ENCODE measurements around the gene WNT11.

The WNT11 gene

GRCh38 chr11:76160856-76161255 lies 45.4 kb downstream of the WNT11 start:
- no peak overlapping the region for H3K4me3 ChIP-seq (ENCODE audit: low read depth, low read length)
- TF ChIP-seq, protein P1, sequence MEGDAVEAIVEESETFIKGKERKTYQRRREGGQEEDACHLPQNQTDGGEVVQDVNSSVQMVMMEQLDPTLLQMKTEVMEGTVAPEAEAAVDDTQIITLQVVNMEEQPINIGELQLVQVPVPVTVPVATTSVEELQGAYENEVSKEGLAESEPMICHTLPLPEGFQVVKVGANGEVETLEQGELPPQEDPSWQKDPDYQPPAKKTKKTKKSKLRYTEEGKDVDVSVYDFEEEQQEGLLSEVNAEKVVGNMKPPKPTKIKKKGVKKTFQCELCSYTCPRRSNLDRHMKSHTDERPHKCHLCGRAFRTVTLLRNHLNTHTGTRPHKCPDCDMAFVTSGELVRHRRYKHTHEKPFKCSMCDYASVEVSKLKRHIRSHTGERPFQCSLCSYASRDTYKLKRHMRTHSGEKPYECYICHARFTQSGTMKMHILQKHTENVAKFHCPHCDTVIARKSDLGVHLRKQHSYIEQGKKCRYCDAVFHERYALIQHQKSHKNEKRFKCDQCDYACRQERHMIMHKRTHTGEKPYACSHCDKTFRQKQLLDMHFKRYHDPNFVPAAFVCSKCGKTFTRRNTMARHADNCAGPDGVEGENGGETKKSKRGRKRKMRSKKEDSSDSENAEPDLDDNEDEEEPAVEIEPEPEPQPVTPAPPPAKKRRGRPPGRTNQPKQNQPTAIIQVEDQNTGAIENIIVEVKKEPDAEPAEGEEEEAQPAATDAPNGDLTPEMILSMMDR (IDR thresholded peaks at IDR 0.05; ENCODE audit: low read depth, low read length): no peak
- no peak for TF ChIP-seq POLR2A (IDR thresholded peaks at IDR 0.05; ENCODE audit: extremely low read depth, insufficient read length)
- DNase-seq (ENCODE audit: low read depth): no peak

DNA sequence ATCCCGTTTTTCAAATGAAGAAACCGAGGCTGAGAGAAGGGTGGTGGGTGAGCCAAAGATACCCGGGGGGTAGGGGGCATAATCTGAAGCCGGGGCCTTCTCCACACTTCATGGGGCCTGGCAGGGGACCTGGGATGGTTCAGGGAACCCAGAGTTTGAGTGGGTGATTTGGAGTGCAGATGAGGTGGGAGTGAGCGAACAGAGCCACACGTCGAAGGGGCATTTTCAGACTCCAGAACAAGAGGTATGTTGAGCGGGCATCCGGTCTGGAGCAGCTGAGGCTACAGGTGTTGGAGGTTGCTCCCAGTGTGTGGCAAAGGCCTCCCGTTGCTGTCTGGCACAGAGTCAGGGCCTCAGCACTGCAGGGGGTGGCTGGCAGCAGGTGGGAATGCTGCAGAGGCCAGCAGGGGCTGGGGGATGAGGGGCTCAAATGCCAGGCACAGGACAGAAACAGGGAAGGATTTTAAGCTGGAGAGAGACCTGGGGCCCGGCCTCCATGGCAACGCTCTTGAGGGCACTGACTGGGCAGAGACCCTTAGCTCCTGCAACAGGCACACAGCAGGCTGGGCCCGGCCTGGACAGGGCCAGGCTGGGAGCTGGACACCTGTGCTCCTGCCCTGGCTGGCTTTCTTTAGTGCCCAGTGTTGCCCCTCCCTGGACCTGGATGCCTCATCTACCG lies 46.2 kb downstream of the WNT11 start:
- DNase-seq (ENCODE audit: low read depth): no peak
- H3K4me3 ChIP-seq (ENCODE audit: low read depth, low read length): no peak overlapping the region
- TF ChIP-seq POLR2A (IDR thresholded peaks at IDR 0.05; ENCODE audit: extremely low read depth, insufficient read length) (no peak), MYC (IDR thresholded peaks at IDR 0.05; ENCODE audit: low read depth, low read length) (no peak), MAX (IDR thresholded peaks at IDR 0.05; ENCODE audit: low read depth, low read length) (no peak)
- TF ChIP-seq, protein P1 (IDR thresholded peaks at IDR 0.05; ENCODE audit: low read depth, low read length): no peak

DNA sequence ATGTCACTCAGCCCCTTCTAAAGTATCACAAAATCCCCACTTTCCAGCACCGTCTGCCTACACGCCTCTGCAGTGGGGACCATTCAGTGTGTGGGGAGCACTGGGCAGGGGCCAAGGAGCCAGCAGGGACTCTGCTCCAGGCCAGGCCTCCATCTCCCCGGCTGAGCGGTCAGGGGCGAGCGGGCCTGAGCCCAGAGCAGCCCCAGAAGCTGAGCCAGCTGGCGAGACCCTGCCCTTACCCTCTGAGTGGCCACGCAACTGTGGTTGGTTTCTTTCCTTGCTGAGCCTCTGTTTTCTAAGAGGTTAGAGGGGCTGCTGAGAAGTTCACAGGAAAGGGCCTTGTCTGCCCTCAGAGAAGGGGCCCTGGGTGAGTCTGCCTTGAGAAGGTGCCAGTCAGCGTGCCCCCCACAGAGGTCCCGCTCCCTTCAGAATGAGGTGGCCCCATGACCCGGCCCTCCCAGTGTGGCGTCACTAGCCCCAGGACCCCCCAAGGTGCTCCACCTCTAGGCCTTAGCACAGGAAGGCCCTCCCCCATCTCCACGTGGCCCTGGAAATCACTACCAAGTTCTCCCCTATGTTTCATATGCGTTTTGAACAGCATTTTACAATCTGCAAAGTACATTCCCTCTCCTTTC lies 46.9 kb downstream of the WNT11 start:
- no peak for DNase-seq (ENCODE audit: low read depth)
- TF ChIP-seq POLR2A (IDR thresholded peaks at IDR 0.05; ENCODE audit: extremely low read depth, insufficient read length): no peak
- no peak for TF ChIP-seq MAX (IDR thresholded peaks at IDR 0.05; ENCODE audit: low read depth, low read length)
- TF ChIP-seq, protein P1 (IDR thresholded peaks at IDR 0.05; ENCODE audit: low read depth, low read length): no peak
- no peak for TF ChIP-seq MYC (IDR thresholded peaks at IDR 0.05; ENCODE audit: low read depth, low read length)
- no peak overlapping the region for H3K4me3 ChIP-seq (ENCODE audit: low read depth, low read length)

- DNase-seq (ENCODE audit: low read depth): no peak
- no peak for TF ChIP-seq POLR2A (IDR thresholded peaks at IDR 0.05; ENCODE audit: extremely low read depth, insufficient read length)
- no peak for TF ChIP-seq MYC (IDR thresholded peaks at IDR 0.05; ENCODE audit: low read depth, low read length)
- TF ChIP-seq, protein P1 (IDR thresholded peaks at IDR 0.05; ENCODE audit: low read depth, low read length): no peak
- no peak for TF ChIP-seq MAX (IDR thresholded peaks at IDR 0.05; ENCODE audit: low read depth, low read length)
- H3K4me3 ChIP-seq (ENCODE audit: low read depth, low read length): no peak overlapping the region
Measured at GRCh38 chr11:76158394-76159302, 47.7 kb downstream of the WNT11 start.

DNA sequence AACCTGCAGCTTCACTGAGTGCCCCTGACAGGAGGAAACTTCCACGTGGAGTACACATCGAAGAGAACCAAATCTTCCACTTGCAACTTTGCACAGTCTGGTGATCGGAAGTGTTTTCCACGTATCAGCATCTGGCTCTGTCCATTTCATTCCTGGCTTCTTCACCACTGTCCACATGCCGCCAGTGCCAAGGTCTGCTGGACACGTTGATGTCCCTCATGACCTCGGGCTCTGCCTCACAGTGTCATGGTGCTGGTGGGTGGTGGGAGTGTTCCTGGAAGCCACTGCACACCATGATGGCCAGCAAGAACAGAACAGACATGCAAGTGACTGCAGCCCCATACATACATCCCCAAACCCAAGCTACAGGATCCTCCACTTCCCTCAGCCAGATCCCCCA lies 48.4 kb downstream of the WNT11 start:
- no peak for DNase-seq (ENCODE audit: low read depth)
- H3K4me3 ChIP-seq (ENCODE audit: low read depth, low read length): no peak overlapping the region
- TF ChIP-seq POLR2A (IDR thresholded peaks at IDR 0.05; ENCODE audit: extremely low read depth, insufficient read length) (no peak), MYC (IDR thresholded peaks at IDR 0.05; ENCODE audit: low read depth, low read length) (no peak), MAX (IDR thresholded peaks at IDR 0.05; ENCODE audit: low read depth, low read length) (no peak)
- TF ChIP-seq, protein P1 (IDR thresholded peaks at IDR 0.05; ENCODE audit: low read depth, low read length): no peak
